GM12874 (cell line): ENCODE data around the gene GALNT7.

Experiments used
- TF ChIP-seq, protein P1 (sequence below): IDR thresholded peaks from 2 replicates; pipeline ENCODE4 v1.5.1; 2011; ENCODE audit warnings: low read depth, mild to moderate bottlenecking, control low read depth, low read length, moderate library complexity; ENCODE audit not compliant: insufficient read depth

GALNT7 gene

DNA sequence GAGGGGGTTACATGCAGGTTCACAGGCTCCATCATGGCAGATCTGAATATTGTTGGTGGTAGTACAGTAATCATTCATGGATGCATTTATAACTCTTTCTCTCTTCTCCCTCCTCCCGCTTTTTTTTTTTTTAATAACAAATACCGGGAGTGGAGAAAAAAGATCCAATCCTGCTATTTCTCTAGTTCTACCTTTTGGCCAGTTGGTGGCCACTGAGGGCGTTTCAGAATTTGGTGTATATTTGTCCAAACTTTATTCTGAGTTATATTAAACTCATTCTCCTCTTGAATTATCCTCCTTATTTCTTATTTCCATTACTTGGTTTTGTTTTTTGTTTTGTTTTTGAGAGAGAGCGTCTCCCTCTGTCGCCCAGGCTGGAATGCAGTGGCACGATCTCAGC, 90.7 kb downstream of the GALNT7 start:
- TF ChIP-seq, protein P1, sequence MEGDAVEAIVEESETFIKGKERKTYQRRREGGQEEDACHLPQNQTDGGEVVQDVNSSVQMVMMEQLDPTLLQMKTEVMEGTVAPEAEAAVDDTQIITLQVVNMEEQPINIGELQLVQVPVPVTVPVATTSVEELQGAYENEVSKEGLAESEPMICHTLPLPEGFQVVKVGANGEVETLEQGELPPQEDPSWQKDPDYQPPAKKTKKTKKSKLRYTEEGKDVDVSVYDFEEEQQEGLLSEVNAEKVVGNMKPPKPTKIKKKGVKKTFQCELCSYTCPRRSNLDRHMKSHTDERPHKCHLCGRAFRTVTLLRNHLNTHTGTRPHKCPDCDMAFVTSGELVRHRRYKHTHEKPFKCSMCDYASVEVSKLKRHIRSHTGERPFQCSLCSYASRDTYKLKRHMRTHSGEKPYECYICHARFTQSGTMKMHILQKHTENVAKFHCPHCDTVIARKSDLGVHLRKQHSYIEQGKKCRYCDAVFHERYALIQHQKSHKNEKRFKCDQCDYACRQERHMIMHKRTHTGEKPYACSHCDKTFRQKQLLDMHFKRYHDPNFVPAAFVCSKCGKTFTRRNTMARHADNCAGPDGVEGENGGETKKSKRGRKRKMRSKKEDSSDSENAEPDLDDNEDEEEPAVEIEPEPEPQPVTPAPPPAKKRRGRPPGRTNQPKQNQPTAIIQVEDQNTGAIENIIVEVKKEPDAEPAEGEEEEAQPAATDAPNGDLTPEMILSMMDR = no peak

DNA sequence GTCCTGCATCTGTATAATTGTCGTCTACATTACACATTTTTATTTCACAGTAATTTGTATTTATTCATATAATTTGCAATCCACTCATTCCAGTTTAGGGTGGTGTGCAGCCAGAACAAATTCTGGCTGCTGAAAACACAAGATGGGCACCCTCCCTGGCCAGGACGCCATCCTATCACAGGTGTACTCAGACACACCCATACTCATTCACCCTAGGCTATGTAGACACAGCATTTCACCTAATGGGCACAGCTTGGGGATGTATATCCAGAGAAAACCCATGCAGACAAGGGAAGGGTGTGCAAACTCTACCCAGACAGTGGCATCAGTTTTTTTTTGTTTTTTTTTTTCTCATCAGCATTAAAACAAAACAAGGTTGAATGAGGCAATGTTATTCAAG, 92.4 kb downstream of the GALNT7 start:
- TF ChIP-seq, protein P1 = no peak

DNA sequence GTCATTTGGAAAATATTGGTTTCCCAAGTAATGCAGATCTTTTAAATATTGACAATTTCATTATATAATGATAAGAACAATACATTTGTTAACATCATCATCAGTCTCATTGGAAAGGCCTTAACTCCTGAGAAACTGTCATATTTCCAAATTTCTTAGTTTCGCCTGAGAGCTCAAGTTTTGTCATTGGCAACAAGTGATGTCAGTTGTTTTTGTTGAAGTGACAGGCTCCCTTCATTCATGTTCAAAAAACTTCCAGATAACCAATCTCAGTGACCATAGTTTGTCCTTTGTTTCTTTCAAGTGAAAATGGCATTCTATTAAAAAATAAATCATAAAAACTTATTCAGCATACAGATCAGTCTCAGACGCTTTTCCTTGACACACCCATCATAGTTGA, 93.8 kb downstream of the GALNT7 start:
- TF ChIP-seq, protein P1 = no peak

DNA sequence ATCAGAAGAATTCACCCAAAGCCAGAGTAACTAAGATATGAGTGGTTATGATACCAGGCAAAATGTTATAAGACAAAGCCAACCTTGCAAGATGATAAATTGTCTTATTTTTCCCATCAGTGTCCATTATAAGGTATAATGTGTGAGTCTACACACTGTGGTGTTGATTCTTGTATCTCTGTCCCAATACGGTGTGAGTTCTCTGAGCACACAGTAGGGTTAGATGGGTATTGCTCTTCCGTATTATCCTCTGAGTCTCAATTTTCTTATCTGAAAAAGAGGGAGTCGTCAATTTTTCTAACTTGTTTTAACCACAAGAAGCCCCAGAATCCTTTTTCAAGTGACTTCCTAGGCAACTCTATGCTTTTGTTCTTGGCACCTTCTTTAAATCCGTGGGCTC, 95.6 kb downstream of the GALNT7 start:
- TF ChIP-seq, protein P1 = no peak

DNA sequence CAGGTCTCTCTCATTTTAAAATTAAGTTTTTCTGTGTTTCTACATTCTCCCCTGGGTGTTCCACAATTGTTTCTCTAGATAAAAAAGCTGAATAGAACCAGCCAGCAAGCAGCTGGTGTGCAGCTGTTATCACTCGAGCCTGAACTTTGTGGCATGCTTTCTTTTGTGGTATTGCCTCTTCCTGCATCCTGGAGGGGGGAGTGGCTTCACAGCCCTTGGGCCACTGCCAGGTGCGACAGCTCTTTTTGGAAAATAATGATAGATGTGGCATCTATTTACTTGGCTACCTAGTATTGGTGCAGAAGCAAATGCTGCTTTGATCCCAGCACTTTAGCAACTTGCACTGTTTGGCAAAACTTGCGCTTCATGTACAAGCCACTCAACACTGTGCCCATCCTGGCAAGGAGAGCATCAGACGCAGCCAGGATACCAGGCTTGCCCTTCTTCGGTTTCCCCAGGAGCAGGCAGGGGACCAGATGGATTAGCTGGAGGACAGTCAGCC, 96.1 kb downstream of the GALNT7 start:
- TF ChIP-seq, protein P1 = no peak

DNA sequence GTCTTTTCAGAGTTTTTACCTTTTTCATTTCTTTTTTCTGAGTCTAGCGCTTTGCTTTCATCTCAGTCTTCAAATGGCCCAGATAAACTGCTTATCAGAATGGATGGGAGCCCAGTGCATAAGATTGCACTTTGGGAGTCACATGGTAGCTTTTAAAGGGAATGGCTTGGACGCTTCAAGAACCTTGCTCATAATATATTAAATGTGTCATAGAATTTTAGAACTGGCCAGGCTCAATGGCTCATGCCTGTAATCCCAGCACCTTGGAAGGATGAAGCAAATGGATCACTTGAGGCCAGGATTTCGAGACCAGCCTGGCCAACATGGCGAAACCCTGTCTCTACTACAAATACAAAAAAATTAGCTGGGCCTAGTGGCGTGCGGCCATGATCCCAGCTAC, 97.1 kb downstream of the GALNT7 start:
- TF ChIP-seq, protein P1 = no peak

DNA sequence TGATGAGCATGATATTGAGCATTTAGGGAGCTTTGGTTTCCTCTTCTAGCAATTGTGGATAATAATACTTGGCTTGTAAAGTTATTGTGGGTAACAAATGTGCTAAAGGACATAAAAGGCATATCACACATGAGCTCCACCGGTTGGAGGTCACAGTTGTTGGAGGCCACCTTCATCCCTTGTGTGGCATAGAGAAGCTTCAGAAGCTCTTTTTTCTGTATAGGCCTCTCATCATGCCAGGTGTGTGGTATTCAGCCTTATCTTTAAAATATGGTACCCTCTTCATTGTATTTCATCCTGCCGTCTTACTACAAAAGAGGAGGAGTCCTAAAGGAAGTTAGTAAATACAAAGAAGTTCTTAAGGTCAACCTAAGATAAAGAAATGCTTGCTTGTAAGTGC, 99.1 kb downstream of the GALNT7 start:
- TF ChIP-seq, protein P1 = no peak

DNA sequence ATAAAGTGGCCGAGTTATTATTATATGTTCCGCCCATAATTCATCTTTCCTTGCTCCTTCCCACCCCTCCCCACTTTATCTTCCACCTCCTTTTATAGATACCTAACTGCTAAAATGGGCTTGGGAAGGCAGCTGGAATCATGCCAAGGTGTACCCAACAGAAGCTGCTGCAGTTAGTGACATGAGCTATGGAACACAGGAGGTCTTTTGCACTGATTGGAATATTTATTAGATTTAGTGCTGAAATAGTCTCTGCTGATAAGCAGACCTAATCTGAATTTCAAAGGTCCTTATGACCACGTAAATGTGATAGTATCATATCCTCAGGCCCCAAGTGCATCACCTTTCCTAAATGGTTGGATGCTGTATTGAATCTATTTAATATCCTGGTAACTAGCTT, 100.7 kb downstream of the GALNT7 start:
- TF ChIP-seq, protein P1 = no peak
